DOHH2 (cell line): ENCODE data around the gene DPYSL5.

Source experiments
- CTCF ChIP-seq: fragments of 200-600 bp; sonication (generic); IDR thresholded peaks from one replicate; pipeline ENCODE4 v1.5.1; 2014; ENCODE audit warnings: antibody characterized with exemption, mild to moderate bottlenecking, low read depth, low read length; ENCODE audit not compliant: poor library complexity, severe bottlenecking
- EZH2phosphoT487 ChIP-seq: fragments of 200-600 bp; sonication (generic); IDR thresholded peaks from 2 replicates; pipeline ENCODE4 v1.6.1; 2017; ENCODE audit warnings: borderline replicate concordance, mild to moderate bottlenecking, antibody characterized with exemption, low read length, moderate library complexity, mixed read lengths

GRCh38 chr2:26993768-26994167 lies 145.8 kb downstream of the DPYSL5 start:
- TF ChIP-seq CTCF (no peak), EZH2phosphoT487 (no peak)
